GM21619 (cell line): ENCODE data around the gene WWOX.
"Not testable (repeated sequence)": the region's sequence is repeated elsewhere in the genome, so short reads cannot be mapped to it uniquely, and the experiment has no call there.

ENCODE experiments used
- ATAC-seq: cut with Tn5 transposase; IDR thresholded peaks from one replicate; pipeline ENCODE4 v1.9.1; 2021; ENCODE audit not compliant: unreplicated experiment

Gene WWOX

GRCh38 chr16:78594191-78594590 lies 494.7 kb downstream of the WWOX start:
- no peak for ATAC-seq

DNA sequence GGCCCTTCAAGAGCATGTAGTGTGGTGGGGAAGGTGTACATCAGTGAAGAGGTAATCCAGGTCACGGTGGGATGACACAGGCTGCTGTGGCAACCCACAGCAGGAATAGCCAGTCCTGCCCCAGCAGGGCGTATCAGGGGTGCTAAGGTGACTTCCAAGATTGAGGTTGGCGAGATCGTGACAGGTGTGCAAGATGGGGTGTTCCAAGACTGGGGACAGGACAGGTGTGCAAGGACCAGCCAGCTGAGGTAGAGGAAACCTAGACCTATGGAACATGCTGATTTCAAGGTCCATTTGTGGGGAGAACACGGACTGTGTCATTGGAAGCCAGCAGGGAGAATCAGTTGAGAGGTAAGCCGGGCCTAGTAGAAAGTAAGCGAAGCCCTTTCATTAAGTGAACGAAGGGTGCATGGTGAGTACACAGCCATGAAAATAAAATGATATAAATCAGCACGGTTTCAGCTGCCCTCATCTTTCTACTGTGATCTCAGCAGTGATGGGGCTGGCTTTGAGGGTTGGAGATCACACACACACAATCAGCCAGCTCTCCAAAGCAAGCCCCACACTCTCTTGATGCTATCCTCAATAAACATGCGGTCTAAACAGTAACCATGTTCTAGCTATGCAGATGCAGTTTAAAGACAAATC lies 497.0 kb downstream of the WWOX start:
- ATAC-seq: no peak

GRCh38 chr16:78596996-78597422 lies 497.6 kb downstream of the WWOX start:
- no peak for ATAC-seq

DNA sequence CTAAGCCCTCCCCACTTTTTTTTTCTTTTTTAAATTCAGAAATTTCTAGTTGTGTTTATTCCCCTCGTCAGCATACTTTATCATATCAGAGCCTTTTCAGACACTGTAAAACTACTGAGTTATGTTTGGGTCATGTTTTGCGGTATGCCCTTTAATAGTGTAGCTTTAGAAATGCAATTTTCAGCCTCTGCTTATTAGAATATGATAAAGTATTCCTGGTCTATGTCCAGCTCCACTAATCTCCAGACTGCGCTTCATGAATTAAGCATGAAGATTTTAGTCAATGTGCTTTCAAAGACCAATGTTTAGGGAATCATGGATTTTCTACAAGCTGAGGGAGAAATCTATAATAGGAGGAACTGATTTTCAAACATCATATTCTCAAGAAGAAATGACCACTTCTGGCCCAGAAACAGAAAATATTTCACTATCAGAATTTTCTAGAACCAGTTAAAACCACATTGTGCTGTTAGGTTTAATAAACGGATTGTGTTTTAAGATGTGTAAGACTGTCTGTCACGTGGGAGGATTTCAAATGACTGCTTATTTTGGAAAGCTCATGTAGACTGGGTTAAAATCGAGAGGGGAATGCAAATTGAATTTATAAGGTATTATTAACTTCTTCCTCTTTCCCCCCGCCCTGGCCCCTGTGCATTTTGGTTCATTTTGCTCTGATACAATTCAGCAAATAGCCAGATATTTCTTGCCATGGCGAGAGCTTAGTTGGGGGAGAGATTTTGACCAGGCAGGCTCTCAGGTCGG lies 498.5 kb downstream of the WWOX start:
- ATAC-seq: no peak

GRCh38 chr16:78599271-78599670 lies 499.8 kb downstream of the WWOX start:
- no peak for ATAC-seq

DNA sequence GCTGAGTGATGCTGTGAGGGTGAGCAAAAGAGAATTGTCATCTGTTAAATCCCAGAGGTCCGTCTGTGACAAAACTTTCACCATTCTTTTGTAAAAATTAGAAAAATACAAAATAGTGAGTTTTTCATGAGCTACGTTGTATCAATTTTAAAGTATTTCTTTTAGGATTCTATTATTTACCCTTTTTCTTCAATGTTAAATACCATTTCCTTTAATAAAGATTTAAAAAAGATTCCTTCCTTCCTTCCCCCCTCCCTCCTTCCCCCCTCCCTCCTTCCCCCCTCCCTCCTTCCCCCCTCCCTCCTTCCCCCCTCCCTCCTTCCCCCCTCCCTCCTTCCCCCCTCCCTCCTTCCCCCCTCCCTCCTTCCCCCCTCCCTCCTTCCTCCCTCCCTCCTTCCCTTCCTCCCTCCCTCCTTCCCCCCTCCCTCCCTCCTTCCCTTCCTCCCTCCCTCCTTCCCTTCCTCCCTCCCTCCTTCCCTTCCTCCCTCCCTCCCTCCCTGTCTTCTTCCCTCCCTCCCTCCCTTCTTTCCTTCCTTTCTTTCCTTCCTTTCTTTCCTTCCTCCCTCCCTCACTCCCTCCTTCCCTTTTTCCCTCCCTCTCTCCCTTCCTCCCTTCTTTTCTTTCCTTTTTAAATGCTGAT lies 505.1 kb downstream of the WWOX start:
- ATAC-seq: not testable (repeated sequence)

DNA sequence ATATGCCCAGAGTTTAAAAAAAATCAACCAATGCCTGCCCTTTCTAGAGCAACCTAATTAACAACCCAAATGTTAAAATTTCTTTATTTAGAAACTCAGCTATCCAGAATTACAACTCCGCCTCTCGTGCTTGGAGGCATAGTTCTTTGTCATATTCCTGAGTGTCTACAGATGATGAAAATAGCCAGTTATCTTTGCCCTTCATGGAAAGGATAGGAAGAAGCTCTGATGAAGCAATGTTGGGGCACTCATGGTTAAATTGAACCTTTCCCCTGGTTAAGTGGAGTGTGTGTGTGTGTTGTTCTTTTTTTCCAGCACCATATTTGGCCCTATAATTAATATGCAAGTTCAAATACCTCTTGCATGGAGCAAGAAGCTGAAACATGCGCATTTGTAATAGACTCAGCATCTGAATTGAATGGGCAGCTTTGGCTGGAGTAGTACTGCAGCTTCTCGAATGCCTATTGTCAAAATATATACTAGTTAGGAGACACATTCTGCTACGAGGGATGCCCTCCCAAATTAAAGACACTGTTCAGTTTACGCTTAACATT lies 506.2 kb downstream of the WWOX start:
- no peak for ATAC-seq

DNA sequence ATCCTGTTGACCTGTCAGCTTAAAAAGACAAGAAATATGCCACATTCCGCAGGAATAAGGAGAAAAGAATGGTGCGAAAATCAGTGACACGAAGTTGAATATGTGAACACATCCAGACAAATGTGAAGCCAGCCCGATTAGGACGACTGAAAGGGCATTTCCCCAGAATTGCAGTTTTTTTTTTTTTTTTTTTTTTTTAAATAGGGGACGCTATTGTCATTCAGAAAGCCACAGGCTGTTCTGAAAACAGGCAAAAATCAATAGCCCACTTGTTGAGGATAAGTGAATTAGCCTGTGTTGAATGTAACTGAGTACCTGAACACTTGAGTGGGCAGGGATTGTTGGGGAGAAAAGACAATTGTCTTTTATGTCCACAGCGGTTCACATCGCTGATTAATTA lies 507.1 kb downstream of the WWOX start:
- ATAC-seq: no peak

- ATAC-seq: no peak
Measured at GRCh38 chr16:78607022-78607421, 507.6 kb downstream of the WWOX start.

DNA sequence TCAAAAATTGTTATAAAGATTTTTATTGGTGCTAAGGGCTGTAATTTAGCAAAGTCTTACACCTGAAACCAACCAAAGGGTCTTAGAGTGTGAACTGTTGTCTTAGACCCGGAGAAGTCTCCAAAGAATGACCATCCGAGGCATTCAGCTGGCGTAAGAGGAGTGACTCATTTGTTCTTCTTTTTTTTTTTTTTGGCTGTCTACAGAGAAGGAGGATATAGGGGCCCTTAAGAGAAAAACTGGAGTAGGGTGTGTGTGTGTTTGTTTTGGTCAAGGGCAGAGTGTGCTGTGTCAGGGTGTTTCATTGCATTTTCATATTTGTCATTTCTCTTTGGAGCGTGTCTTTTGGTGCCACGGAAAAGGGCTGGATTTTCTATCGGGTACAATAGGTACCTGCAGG lies 508.0 kb downstream of the WWOX start:
- ATAC-seq: no peak

DNA sequence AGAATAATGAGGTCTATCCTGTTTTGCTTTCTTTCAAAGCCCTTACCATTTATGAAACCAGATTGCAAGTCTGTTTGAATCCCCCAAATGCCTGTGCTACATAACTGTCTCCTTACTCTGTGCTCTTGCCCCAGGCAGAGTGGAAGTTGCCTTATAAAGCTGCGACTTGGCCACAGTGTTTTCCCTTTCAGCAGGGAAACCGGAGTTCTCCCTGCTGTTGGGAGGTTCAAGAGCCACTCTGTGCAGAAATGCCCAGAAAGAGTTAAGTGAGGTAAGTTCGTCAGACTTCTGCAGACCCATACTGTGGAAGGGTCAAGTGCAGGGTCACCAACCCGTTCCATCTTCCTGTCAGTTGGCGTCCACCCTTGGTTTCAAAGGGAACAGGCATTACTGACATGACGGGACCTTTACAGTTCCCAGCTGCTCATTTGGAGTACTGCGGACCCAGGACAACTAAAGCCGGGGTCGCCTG lies 508.9 kb downstream of the WWOX start:
- ATAC-seq: no peak

DNA sequence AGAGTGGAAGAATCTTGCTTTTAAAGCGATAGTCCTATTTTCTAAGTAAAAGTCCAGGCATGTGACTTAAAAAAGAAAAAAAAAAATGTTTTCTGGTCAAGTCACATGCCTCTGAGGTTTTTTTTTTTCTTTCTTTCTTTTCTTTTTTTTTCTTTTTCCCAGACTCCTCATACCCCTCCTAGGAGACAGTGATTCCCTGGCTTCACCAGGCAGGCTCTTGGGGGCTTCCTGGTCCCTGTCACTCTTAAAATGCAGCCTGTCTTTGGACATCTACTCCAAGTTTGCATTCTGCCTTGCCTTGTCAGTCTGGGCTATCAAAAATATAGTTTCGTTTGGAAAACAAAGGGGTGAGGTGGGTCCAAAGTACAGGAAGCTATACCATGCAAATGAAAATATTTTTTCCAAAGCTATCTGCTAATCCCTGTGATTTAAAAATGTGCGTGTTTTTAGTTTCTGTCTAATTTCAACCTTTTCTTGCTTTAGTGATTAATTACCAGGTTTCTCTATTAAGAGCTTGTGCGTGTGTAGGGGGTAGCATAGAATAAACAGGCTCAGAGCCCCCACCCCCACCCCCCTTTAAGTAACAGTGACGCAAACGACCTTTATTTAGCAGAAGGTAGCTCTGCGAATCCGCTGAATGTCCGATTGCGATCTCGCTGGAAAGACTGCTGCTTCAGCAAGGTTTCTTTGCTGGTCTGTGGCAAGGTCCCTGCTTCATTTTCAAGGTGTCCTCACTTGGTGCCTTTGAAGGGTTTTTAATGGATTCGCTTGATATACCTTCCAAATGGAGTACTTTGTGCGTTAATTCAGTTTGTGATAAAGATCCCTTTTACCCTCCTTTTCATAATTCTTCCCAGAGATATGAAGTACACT lies 510.2 kb downstream of the WWOX start:
- no peak for ATAC-seq

- no peak for ATAC-seq
Measured at GRCh38 chr16:78611318-78611717, 511.9 kb downstream of the WWOX start.

GRCh38 chr16:78619811-78620210 lies 520.4 kb downstream of the WWOX start:
- ATAC-seq: no peak

DNA sequence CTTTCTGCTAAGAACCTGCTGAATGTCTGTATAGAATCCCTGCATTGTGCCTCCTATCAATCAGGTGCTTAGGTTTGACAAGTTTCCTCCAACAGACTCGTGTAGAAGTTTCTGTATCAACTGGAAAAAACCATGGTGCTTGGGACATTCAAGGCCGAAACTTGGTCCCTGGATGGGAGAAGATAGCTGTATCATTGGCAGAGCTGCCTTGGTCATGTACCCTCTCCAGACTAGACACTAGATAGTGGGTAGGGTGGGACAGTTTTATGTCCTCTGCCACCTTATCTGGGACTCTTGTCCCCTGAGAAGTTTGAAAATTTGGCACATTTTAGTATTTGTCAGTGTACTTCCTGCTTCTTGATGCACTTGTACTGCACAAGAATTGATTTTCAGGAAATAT lies 520.8 kb downstream of the WWOX start:
- no peak for ATAC-seq

DNA sequence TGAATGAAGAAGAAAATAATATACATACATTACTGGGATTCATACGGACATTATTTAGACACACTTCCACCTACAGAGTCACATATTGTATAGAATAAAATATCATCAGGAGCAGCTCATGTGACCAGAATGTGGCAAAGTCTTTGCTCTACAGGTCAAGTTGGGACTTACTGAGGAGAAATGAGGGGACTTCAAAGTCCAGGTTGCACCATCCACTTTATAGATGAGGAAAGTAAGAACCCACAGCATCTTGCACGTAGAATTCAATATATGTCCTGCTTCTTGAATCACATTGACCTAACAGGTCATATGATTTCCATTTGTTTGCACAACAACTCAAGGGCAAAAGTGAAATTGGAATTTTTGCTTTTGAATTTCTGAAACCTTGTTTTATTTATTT lies 524.3 kb downstream of the WWOX start:
- no peak for ATAC-seq

- no peak for ATAC-seq
Measured at GRCh38 chr16:78624366-78624765, 524.9 kb downstream of the WWOX start.

GRCh38 chr16:78628461-78629045 lies 529.1 kb downstream of the WWOX start:
- no peak for ATAC-seq

GRCh38 chr16:78629173-78629572 lies 529.7 kb downstream of the WWOX start:
- ATAC-seq: no peak

DNA sequence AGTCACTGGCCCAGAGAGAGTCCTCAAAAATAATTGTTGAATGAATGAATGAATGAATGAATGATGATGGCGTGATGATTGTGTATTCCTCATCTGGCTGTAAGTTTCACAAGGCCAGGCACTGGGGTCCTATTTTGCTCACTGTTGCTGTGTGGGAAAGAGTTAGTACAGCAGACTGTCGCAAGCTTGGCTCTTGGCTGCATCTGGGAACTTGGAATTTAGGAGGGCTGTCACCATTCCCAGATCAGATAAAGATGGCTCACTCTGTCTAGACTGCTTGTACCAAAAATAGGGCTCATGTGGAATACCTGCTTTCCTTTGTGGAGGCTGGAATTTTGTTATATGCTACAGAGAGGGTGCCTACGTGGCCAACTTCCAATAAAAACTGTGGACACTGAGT lies 530.6 kb downstream of the WWOX start:
- no peak for ATAC-seq
